GM18526 (cell line): Measurements from ENCODE around the gene EDC3.
A peak's percentile ranks its signal among the peaks of the same experiment; 100 is the strongest.

Experiments used
- POLR2A ChIP-seq: IDR thresholded peaks from 3 replicates; pipeline ENCODE4 v1.6.1; 2011; ENCODE audit not compliant: insufficient read length; ENCODE audit errors: extremely low read depth

The EDC3 gene

DNA sequence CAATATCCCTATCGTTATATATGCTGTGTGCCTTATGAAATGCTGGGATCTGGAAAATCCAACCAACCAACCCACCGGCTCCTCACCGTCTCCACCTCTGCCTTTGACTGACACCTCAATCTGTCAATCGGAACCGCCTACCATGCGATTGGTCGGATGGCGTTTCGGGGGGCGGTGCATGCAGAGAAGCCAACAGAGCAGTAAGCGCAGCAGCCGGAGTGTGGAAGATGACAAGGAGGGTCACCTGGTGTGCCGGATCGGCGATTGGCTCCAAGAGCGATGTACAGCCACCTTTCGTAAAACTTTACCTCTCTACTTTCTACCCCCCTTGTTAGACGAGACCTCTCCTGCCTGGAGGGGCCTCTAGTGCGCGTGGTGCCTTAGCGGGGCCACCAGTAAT is 73.9 kb downstream of the EDC3 start:
- TF ChIP-seq POLR2A: no peak

DNA sequence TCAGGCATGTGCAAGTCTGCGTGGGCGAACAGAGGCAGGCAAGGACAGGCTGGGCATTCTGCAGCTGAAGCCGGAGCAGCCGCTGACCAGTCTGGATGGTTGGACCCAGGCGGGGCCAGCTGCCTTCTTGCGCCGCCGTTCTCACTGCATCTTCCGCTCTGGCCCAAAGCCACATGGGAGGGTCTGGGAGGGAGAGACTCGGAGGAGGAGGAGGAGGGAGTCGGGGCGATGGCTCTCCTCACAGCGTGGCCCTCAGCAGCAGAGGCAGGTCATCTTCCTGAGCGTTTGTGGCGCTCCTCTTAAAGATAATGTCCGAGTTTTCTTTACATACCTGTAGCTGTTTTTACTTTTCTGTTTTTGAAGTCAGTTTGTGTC is 74.3 kb downstream of the EDC3 start:
- no peak for TF ChIP-seq POLR2A

DNA sequence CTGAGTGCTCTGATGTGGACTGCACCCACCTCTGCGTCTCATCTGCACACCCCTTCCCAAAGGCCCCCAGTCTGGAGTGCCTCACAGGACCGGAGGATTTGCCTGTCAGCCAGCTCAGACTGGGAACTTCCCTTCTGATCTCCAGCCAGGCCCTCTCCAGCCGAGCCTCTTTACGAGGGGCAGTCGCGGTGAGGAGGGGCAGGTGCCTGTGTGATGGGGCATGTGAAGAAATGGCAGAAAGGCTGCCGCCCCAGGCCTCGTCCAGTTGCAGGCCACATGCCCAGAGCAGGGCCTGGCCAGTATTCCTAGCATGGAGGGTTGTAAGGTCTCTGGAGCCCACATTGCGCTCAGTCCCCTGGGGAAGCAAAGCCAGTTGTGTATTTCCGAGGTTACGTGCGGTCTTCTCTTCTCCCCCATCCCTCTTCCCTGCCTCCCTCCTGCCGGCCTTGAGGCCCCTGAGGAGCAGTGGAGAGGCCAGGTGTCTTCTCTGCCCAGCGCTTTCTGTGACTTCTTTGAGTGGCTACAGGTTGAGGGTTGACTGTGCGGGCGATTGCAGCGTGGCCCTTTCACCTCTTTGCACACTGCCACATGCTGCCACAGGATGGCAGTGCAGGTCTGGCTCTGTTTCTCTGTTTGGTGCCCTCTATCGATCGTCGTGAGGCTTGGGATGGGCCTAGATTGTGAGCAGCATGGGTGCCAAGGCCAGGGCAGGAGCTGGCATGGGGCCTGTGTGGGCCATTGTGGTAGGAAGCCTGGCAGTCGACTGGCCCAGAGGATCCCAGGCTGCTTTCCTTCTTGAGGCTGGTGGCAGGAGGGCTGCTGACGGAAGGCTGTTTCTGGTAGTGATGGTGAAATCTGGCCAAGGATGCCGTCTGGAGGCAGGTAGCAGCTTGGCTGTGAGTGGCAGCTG is 74.9 kb downstream of the EDC3 start:
- TF ChIP-seq POLR2A: no peak

- TF ChIP-seq POLR2A: no peak
These were observed 75.7 kb downstream of the EDC3 start for GRCh38 chr15:74619916-74620635.

- no peak for TF ChIP-seq POLR2A
These were observed 76.8 kb downstream of the EDC3 start for GRCh38 chr15:74618841-74619596.

DNA sequence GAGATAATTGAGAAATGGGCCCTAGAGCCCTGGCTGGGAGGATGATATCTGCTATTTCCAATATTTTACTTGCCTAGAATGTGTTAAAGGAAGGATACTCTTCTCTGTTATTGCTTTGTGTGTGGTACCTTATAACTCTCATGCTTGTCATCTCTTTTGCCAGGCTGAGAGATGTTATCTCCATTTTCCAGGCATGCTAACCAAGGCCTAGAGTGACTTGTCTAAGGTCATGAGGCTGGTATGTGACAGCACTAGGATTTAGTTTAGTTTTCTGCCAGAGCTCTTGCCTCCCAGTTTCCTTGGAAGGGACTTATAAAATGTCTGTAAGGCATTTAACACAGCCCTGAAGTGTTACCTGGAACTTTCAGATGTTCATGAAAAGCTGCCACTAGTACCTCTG is 78.8 kb downstream of the EDC3 start:
- no peak for TF ChIP-seq POLR2A

DNA sequence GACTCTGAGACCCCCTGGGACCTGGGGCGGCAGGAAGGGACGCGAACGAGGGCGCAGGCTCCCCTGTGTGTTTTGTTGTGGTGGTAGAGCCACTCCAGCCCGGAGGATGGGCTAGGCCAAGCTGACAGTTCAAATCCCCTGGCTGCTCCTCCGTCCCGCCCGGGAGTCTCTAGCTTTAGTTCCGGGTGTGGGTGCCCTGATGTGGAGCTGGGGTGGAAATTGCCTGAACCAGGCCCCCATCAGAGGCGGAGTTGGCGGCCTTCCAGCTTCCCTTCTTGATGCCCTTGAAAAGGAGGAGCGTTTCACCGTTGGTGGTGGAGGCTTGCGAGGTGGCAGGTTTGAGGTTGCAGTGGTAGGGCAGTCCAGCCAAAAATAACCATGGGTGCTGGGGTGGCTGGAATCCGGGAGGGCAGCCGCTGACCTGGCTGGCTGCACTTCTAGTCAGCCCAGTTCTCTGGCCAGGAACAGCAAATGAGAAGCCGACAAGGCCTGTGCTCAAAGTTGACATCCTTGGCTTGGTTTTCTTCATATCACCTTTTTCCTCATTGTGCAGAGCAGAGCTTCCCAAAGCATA is 79.4 kb downstream of the EDC3 start:
- TF ChIP-seq POLR2A: peak; percentile 37

DNA sequence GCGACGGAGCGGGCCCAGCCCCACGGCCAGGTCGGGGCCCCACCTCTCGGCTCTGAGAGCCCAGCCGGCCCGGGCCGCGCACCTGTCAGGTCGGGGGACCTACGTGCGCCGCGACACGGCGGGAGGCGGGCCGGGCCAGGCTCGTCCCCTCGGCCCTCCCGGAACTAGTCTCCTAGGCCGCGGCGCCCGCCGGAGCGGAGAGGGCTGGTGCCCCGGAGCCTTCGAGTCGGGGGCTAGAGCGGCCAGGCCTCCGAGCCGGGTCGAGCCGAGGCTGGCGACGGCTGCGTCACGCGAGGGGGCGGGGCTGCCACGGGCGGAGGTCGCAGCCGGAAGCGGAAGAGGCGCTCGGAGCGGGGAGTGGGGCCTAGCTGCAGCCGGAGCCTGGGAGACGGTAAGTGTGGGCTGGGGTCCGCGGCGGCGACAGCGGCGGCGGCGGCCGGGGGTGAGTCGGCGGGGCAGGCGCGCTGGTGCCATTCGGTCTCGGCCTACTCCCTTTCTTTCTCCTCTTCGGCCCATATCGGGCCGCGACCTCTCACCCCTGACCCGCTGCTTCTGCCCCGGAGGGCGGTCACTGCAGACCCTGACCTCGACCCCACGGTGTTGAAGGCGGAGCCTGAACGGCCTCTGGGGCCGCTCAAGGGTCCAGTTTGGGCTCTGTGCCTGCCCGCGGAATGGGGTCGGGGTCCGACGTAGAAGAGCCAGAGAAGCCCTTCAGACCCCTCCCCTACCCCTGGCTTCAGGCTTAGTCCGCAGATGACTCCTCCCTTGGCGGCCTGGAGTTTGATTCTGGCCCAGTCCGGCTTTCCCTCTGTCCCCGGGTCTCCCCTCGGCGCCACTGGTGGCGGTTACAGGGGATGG is 80.1 kb downstream of the EDC3 start, which contains the start of gene CLK3:
Gene CLK3 (plus strand): TSS at position 329 of the 858 bp plus-strand sequence. CDS start 3,361 bp downstream, outside the sequence.
- peak; percentile 60 for TF ChIP-seq POLR2A

- TF ChIP-seq POLR2A: peak; percentile 10
These were observed 80.9 kb downstream of the EDC3 start for GRCh38 chr15:74614744-74615507.

DNA sequence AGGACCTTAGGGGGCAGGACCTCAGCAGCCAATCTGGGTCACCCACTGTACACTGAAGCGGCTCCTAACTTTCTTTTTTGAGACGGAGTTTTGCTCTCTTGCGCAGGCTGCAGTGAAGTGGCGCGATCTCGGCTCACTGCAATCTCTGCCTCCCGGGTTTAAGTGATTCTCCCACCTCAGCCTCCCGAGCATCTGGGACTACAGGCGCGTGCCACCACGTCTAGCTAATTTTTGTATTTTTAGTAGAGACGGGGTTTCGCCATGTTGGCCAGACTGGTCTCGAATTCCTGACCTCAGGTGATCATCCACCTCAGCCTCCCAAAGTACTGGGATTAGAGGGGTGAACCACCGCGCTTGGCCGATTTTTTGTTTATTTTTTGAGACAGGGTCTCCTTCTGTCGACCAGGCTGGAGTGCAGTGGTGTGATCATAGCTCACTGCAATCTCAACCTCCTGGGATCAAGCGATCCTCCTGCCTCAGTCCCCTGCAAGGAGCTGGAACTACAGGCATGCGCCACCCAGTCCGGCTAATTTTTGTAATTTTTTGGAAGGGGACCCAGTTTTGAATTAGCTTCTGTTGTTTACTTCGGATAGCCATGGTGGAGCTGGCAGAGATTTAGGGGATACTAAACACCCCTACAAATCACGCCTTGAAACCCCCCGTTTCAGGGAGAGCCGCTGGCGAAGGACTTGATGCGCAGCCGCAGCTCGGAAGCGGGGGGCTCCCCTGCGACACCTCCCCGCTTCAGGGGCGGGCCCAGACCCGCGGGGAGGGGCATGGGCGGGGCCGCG is 81.7 kb downstream of the EDC3 start:
- TF ChIP-seq POLR2A: no peak

- no peak for TF ChIP-seq POLR2A
These were observed 82.5 kb downstream of the EDC3 start for GRCh38 chr15:74613089-74613952.

DNA sequence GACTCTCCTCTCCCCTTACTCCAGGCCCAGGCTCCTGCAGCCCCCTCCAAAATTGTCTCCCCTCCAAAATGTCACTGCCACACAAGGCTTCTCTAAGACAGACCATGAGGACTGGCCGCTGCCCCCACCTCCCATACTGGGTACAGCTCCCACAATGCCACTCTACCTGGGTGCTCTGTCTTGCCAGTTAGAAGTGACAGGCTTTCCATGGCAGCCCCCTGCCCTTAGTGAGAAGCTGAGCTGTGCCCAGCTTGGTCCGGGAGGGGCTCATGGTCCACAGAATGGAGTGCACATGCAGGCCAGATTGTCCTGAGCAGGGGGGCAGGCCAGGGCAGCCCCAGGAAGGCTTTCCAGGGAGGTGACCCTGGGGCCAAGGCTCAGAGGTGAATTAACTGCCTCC is 83.1 kb downstream of the EDC3 start:
- TF ChIP-seq POLR2A: no peak
